Liver (tissue), 3 donors: ENCODE data around the gene FRMD4B.

Source experiments
- ATF3 ChIP-seq: IDR thresholded peaks from 2 replicates; pipeline ENCODE4 v1.6.1; 2016; ENCODE audit warnings: antibody characterized with exemption
- CTCF ChIP-seq: fragments of 150-350 bp; IDR thresholded peaks from 2 replicates; pipeline ENCODE4 v1.5.1; 2017; ENCODE audit warnings: improper control_type of control experiment, low read depth, low read length; ENCODE audit not compliant: missing input control
- EGR1 ChIP-seq, 2 donors: IDR thresholded peaks; 2 replicates each; pipeline ENCODE4 v1.6.1; 2016 to 2018; ENCODE audit warnings: antibody characterized with exemption in 2 of 2, low read depth in 2 of 2
- JUND ChIP-seq, 2 donors: IDR thresholded peaks; 2 replicates each; pipeline ENCODE4 v1.6.1; 2016; ENCODE audit warnings: antibody characterized with exemption in 2 of 2
- MAX ChIP-seq: IDR thresholded peaks from 2 replicates; pipeline ENCODE4 v1.6.1; 2016; ENCODE audit warnings: antibody characterized with exemption
- RAD21 ChIP-seq, 2 donors: IDR thresholded peaks; 2 replicates each; pipeline ENCODE4 v1.6.1; 2016; ENCODE audit warnings: antibody characterized with exemption in 2 of 2, mild to moderate bottlenecking in 2 of 2
- REST ChIP-seq: IDR thresholded peaks from 2 replicates; pipeline ENCODE4 v1.6.1; 2016; ENCODE audit warnings: antibody characterized with exemption, mild to moderate bottlenecking
- SP1 ChIP-seq: IDR thresholded peaks from 2 replicates; pipeline ENCODE4 v1.6.1; 2018; ENCODE audit warnings: antibody characterized with exemption, mild to moderate bottlenecking
- TAF1 ChIP-seq: conservative IDR thresholded peaks from 2 replicates; pipeline ENCODE4 v1.6.1; 2016; ENCODE audit warnings: antibody characterized with exemption, mild to moderate bottlenecking
- YY1 ChIP-seq: IDR thresholded peaks from 2 replicates; pipeline ENCODE4 v1.6.1; 2016; ENCODE audit warnings: antibody characterized with exemption, mild to moderate bottlenecking
- donor health status: healthy.
- donor health status: healthy.

- TF ChIP-seq CTCF: no peak
- TF ChIP-seq REST: no peak
- TF ChIP-seq TAF1: no peak
- peak; percentile 85 for TF ChIP-seq SP1
- peak; percentile 82 for TF ChIP-seq MAX
- TF ChIP-seq EGR1 (IDR thresholded peaks at IDR 0.05; ENCODE audit: low read depth in 2 of 2): no peak
- TF ChIP-seq ATF3: no peak
- TF ChIP-seq JUND (IDR thresholded peaks at IDR 0.05): peak; percentile 55 to 88
- peak; percentile 65 for TF ChIP-seq YY1
- TF ChIP-seq RAD21 (IDR thresholded peaks at IDR 0.05): peak; percentile 57 to 69
These were observed 130.0 kb downstream of the FRMD4B start for GRCh38 chr3:69255928-69256327.
